ENCODE data around the gene ZSCAN20.
"Not testable (repeated sequence)": the region's sequence is repeated elsewhere in the genome, so short reads cannot be mapped to it uniquely, and the experiment has no call there.

ZSCAN20 gene

GRCh38 chr1:33471416-33471815 is 1.0 kb upstream of the ZSCAN20 start:
- in situ Hi-C loops (cut with HindIII; ENCODE audit: low sequenced_read_pairs), result loop anchor here (25.0 kb wide), 1 partner anchor 184 kb away; no protein-coding TSS in a partner anchor

- in situ Hi-C loops (cut with HindIII; ENCODE audit: low sequenced_read_pairs), result loop anchor here (25.0 kb wide), 1 partner anchor 187 kb away; no protein-coding TSS in a partner anchor
Measured at GRCh38 chr1:33473900-33474299, 1.5 kb downstream of the ZSCAN20 start.

- in situ Hi-C loops (cut with HindIII; ENCODE audit: low sequenced_read_pairs), result no loop called here
Measured at GRCh38 chr1:33477451-33477850, 5.0 kb downstream of the ZSCAN20 start.

- in situ Hi-C loops (cut with HindIII; ENCODE audit: low sequenced_read_pairs), result no loop called here
Measured at GRCh38 chr1:33482412-33482811, 10.0 kb downstream of the ZSCAN20 start.

GRCh38 chr1:33488624-33489023 is 16.2 kb downstream of the ZSCAN20 start:
- in situ Hi-C loops (cut with HindIII; ENCODE audit: low sequenced_read_pairs), result no loop called here

- in situ Hi-C loops (cut with HindIII; ENCODE audit: low sequenced_read_pairs), result no loop called here
Measured at GRCh38 chr1:33494929-33495328, 22.5 kb downstream of the ZSCAN20 start.

GRCh38 chr1:33497410-33497809 is 25.0 kb downstream of the ZSCAN20 start:
- in situ Hi-C loops (cut with HindIII; ENCODE audit: low sequenced_read_pairs), result no loop called here

- in situ Hi-C loops (cut with HindIII; ENCODE audit: low sequenced_read_pairs), result no loop called here
Measured at GRCh38 chr1:33500547-33500946, 28.1 kb downstream of the ZSCAN20 start.

GRCh38 chr1:33501309-33501708 is 28.9 kb downstream of the ZSCAN20 start:
- in situ Hi-C loops (cut with HindIII; ENCODE audit: low sequenced_read_pairs), result no loop called here

GRCh38 chr1:33501774-33502173 is 29.3 kb downstream of the ZSCAN20 start:
- in situ Hi-C loops (cut with HindIII; ENCODE audit: low sequenced_read_pairs), result no loop called here

- in situ Hi-C loops (cut with HindIII; ENCODE audit: low sequenced_read_pairs), result no loop called here
Measured at GRCh38 chr1:33502726-33503125, 30.3 kb downstream of the ZSCAN20 start.

GRCh38 chr1:33503506-33503905 is 31.1 kb downstream of the ZSCAN20 start:
- in situ Hi-C loops (cut with HindIII; ENCODE audit: low sequenced_read_pairs), result no loop called here

GRCh38 chr1:33507661-33508060 is 35.2 kb downstream of the ZSCAN20 start:
- in situ Hi-C loops (cut with HindIII; ENCODE audit: low sequenced_read_pairs), result no loop called here

- in situ Hi-C loops (cut with HindIII; ENCODE audit: low sequenced_read_pairs), result no loop called here
Measured at GRCh38 chr1:33508151-33508550, 35.7 kb downstream of the ZSCAN20 start.

GRCh38 chr1:33509276-33509675 is 36.8 kb downstream of the ZSCAN20 start:
- in situ Hi-C loops (cut with HindIII; ENCODE audit: low sequenced_read_pairs), result not testable (repeated sequence)

GRCh38 chr1:33512226-33513011 is 40.0 kb downstream of the ZSCAN20 start:
- in situ Hi-C loops (cut with HindIII; ENCODE audit: low sequenced_read_pairs), result no loop called here

- in situ Hi-C loops (cut with HindIII; ENCODE audit: low sequenced_read_pairs), result no loop called here
Measured at GRCh38 chr1:33515112-33515511, 42.7 kb downstream of the ZSCAN20 start.

- in situ Hi-C loops (cut with HindIII; ENCODE audit: low sequenced_read_pairs), result no loop called here
Measured at GRCh38 chr1:33515607-33516006, 43.2 kb downstream of the ZSCAN20 start.

- in situ Hi-C loops (cut with HindIII; ENCODE audit: low sequenced_read_pairs), result no loop called here
Measured at GRCh38 chr1:33516428-33516827, 44.0 kb downstream of the ZSCAN20 start.

- in situ Hi-C loops (cut with HindIII; ENCODE audit: low sequenced_read_pairs), result no loop called here
Measured at GRCh38 chr1:33516891-33517567, 44.6 kb downstream of the ZSCAN20 start.

- in situ Hi-C loops (cut with HindIII; ENCODE audit: low sequenced_read_pairs), result no loop called here
Measured at GRCh38 chr1:33517596-33518250, 45.3 kb downstream of the ZSCAN20 start.
